GM18511 (cell line): ENCODE measurements around the gene ZNF195.
"Not testable (repeated sequence)": the region's sequence is repeated elsewhere in the genome, so short reads cannot be mapped to it uniquely, and the experiment has no call there.

ENCODE experiments used
- ATAC-seq: cut with Tn5 transposase; IDR thresholded peaks from one replicate; pipeline ENCODE4 v1.9.1; 2021; ENCODE audit warnings: mild to moderate bottlenecking, moderate library complexity; ENCODE audit not compliant: unreplicated experiment

The ZNF195 gene

DNA sequence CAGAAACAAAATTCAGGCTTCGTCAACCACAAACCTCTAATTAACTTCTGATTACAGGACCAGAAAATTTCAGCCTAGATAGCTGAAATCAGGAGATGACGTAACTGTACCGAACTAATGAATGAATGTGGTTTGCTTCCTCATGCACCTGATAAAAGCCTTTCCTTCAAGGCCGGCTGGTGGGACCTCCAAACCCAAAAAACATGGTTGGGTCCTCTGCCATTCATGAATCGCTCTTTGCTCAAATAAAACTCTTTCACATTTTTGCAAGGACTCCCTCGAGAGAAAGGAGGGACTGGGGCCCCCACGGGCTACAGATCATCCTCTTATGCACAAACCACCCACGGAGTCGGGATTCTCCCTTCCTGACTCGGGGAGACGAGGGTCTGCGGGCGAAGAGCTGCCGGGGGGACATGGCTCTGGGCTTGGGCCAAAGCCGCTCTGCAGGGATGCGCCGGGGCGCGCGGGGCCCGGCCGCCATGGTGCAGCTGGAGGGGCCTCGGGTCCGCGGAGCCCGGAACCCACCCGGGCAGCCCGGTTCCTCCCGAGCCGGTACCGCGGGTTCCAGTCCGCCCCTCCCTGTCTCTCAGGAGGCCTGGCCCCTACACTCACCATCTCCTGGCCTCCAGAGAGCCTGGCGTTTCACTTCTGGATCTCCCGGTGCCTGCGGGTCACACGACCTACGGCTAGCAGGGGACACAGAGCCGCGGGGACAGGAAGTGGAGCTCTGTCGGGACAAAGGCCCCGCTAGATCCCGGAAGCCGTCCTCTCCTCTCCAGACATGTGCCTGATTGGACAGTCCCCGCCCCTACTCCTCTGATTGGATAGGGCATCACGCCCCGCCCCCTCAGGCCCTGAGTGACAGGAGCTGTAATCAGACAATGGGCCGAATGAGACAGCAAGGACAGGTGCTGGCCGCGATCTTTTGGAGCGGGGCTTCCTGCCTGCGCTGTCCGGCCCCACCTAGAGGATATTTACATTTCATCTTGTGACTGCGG, at the start of gene ZNF195:
Gene ZNF195 (minus strand): TSS at position 721 of the 998 bp plus-strand sequence. CDS start 106 bp downstream, at position 615.
- ATAC-seq, result peak; percentile 99

DNA sequence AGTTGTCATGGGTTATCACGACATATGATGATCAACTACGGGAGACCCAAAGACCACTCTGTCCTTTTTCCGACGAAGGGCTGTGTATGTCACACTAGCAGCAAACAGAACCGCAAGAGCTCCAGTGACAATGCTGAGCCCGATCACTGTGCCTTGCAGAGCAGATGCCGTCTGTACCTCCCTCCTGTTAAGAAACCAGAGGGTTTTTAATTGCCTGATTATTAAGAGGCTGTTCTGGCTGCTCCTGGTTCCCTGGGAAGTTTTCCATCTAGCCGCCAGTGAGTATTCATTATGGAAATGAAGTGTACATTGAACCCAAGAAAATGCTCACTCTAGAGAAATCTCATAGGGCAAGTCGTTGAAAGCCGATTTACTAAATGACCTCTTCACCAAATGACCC, 49.1 kb upstream of the ZNF195 start:
- not testable (repeated sequence) for ATAC-seq

DNA sequence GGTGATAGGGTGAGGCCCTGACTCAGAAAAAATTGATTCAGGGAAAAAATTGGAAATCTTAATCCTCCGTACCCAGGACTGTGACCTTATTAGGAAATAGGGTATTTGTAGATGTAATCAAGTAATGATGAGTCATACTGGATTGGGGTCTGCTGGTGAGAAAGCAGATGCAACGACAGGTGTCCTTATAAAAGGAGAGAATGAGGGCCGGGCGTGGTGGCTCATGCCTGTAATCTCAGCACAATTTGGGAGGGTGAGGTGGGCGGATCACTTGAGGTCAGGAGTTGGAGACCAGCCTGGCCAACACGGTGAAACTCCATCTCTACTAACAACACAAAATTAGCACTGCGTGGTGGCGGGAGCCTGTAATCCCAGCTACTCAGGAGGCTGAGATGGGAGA, 47.6 kb upstream of the ZNF195 start:
- not testable (repeated sequence) for ATAC-seq

DNA sequence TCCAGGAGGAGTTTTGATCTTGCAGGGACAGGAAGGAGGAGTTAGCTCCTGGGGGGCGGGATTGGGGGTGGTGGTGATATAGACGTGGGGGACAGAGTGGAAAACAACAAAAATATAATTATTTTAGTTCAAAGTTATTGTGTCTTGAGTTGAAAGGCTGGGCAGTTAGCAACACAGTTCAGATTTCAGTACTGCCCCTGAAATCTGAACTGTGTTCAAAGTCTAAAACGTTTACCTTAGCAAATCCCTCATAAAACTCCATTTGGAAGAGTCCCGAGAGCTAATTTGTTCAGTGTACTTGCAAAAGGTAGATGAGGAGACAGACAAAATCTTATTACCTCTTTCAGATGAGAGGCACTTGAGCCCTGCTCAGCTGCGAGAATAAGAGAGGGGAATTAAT, 45.0 kb upstream of the ZNF195 start:
- not testable (repeated sequence) for ATAC-seq

DNA sequence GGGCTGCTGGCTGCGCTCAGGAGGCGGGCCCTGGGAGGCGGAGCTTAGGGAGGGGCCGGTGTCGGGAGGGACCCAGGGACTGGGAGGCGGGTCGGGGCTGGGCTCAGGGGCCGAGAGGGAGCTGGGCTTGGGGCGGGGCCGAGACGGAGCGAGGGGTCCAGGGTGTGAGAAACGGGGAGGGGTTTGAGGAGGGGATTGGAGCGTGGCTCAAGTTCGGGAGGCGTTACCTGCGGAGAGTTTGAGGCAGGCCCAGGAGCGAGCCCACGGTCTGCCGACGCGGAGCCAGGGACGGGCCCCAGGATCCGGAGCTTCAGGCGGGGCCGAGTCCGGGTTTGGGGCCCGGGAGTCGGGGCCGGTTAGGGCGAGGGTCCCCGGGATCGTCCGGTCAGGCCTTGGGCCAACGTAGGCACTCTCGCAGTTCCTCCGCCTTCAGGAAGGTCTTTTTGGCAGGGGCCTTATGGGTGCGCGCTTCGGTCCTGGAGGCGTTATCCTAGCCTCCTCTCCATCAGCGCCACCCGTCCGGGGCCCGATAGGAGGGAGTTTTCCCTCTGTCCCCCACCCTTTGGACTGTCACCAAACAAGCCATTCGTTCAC, 44.3 kb upstream of the ZNF195 start:
- not testable (repeated sequence) for ATAC-seq

DNA sequence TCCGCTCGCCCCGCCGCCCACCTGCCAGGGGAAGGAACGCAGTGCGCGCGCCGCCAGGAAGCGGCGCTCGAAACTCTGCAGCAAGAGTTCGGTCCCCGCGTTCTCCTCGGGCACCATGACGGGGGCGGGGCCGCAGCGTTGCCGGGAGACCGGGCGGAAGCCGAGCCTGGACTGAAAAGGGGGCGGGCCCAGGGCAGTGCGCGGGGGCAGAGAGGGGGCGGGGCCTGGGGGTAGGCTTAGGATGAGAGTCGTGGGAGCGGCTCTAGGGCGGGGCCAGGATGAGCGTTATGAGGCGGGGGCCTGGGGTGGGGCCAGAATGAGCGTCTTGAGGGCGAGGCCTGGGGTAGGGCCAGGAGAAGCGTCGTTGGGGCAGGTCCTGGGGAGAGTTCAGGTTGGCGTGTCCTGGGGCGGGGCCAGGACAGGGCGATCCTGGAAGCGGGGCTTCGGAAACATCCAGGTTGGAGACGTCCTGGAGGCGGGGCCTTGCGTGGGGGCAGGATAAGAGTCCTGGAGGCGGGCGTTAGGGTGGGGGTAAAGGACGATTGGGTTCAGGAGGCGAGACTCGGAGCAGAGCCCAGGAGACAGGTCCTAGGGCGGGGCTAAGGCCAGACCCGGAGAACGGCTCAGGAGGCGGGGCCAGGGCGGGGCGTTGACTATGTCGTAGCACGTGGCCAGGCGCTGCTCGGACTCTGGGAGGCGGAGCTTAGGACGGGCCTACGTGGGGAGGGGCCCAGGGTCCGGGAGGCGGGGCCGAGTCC, 43.6 kb upstream of the ZNF195 start:
- ATAC-seq, result peak; percentile 96

DNA sequence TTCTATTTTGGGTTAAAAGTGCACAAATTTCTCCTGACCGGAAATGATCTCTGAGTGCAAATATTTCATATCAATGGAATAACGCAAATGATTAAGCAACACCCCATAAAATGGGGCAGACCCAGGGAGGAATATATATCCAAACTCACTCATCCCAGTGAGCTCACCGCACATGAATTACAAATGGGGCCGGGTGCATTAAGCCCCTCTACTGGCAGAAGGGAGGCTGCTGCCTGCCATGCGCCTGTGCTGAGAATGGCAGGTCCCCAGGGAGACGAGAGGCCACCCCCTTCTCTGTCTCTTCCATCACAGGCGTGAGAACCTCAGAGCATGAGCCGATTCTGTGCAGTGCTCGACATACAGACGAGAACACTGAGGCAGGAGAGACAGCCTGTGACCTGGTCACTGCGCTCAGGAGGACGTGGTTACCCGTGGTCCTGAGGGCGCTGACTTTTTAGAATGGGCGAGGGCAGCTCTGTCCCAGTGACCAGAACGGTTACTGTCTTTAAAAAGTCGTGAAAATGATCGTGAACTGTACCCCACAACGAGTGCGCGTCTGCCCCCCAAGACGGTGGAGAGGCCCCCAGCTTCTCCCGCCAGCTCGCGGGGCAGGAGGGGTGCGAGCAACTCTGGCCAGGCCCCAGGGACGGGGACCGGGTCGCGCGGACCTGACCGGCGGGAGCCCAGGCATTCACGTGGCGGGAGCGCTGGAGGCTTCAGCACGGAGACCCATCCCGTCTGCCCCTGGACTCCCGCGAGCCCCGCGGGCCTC, 42.8 kb upstream of the ZNF195 start:
- not testable (repeated sequence) for ATAC-seq

DNA sequence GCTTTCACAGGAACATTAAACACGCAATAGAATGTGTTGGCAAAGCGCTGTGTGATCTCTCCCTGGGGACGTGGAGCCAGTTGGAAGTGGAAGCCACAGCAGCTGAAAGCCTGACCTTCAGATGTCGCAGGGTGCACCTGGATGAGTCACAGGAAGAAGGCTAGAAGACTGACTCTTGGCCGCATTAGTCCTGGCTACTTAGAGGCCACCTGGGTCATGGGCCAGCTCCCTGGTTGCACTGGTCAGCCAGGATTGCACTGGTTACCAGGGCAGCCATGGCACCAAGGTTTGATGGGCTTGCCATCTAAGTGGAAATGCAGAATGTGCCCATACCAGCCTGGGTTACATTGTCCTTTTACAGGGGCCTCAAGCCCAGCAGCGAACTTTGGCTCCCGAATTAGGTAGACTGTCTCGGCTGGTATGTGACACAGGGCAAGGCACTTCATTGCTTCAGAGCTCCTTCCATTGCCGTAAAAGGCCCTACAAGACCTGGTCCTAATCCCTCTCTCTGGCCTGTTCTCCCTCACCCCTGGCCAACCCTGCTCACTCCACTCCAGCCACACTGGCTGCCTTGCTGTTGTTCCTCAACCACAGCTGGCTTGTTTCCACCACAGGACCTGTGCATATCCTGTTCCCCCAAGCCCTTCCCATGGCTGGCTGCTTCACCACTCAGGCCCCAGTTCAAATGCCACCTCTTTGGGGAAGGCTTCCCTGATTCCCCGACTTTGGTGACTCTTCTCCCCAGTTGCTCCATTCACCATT, 41.5 kb upstream of the ZNF195 start:
- not testable (repeated sequence) for ATAC-seq

DNA sequence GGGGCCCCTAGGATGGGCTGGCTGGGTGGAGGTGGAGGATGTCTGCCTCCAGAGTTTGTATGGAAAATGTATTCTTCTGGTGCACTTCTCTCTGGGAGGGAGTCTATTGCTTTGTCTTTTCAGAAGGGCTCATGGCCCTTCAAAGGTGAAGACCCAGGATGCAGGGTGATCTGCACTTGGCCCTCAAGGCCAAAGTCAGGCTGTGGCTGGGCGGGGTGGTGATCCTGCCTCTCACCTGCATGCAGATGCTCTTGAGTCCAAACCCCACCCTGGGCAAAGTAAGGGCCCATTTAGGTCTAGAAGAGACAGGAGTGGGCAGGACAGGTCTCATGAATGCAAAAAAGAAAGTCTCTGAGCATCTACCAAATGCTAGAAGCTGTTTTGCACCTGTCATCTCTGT, 40.5 kb upstream of the ZNF195 start:
- ATAC-seq, result not testable (repeated sequence)

DNA sequence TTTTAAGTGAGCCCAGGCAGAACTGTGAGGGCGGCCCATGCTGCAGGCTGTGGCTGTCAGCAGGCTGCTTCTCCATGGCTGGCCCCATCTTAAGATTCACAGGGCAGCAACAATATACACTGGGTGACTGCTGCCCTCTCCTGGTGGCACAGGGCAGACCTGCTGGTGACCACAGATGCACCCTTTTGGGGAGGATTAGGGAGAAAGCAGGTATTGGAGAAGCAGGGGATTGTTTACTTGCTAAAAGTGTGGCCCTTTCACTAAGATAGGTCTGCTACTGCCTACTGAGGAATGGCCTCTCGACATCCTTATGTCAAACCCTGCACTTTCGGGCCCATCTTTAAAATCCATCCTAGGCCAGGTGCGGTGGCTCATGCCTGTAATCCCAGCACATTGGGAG, 38.1 kb upstream of the ZNF195 start:
- ATAC-seq, result not testable (repeated sequence)

DNA sequence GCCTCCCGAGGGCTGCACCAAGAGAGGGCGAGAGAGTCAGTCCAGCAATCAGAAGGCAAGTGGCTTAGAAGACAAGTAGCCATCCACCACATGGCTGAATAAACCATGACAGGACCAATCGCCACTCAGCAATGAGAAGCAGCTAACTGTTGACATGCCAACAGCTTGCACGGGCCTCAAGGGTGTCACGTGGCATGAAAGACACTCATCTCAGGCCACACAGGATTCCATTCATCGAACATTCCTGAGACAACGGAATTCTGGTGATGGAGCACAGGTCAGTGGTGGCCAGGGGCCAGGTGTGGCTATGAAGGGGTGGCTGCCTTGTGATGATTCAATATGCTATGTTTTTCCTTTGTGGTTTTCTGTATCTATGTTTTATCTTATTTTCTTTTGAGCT, 36.4 kb upstream of the ZNF195 start:
- ATAC-seq, result not testable (repeated sequence)

DNA sequence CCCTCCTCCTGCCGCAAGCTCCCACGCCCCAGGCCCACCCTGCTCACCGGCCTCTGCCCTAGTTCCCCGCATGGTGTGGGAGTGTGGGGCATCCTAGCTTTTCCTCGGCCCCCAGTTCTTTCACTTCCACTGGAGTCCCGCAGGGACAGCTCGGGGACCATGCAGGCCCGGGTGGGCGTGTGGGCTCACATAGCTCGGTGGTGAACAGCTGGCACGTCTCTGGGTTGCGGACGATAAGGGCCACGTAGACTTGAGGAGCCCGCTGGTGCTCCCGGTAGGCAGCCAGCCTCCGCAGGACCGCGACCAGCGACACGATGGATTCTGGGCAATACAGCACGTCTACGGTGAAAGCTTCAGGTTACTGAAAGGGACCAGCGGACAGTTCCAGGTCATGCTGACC, 34.7 kb upstream of the ZNF195 start:
- not testable (repeated sequence) for ATAC-seq

DNA sequence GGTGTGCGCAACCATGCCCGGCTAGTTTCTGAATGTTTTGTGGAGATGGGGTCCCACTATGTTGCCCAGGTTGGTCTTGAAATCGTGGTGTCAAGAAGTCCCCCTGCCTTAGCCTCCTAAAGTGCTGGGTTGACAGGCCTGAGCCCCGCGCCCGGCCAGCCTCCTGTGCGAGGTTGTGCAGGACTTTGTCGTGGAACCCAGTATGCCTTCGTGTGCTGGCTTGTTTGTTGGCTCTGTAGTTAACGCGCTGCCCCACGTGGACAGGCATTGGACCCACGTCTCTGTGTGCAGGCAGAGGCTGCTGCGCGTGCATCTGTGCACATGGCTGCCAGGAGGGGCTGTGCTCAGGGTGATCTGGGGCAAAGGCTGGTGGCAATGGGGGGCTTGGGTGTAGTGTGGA, 33.9 kb upstream of the ZNF195 start:
- ATAC-seq, result no peak

DNA sequence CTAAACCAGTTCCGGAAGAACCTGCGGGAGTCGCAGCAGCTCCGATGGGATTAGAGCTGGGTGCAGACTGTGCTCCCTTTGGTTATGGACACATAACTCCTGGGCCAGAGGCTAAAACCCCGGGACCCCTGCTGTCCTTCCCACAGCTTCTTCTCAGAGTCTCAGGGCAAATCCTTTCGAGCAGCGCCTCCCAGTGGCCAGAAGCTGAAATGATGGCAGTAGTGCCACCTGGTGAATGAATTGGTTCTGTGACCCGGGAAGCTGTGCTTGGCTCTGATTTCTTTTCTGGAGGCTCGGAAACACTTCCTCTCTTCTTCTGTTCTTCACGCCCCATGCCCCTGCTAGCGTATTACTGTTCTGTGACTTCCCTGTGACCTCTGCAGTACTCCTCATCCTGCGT, 29.8 kb upstream of the ZNF195 start:
- ATAC-seq, result not testable (repeated sequence)

DNA sequence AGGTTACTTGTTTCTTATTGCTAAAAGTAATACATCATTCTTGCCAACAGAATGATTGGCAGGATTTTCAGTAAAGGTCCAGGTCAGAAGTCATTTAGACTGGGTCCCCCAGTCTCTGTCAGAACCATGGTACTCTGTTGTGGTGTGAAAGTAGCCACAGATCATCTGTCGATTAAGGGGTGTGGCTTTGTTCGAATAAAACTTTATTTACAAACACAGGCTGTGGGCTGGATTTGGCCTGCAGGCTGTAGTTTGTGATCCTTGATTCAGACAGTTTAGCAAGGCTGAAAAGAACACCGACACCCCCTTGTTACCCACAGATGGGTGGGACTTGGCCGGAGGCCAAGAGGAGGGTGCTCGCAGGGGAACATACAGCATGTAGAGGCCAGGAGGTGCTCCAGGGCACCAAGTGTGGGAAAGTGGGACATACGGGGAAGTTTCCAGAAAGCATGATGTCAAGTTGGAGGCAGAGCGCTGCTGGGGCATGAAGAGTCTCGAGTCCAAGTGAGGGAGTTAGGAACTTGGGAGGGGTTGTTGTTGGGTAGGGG, 29.2 kb upstream of the ZNF195 start:
- not testable (repeated sequence) for ATAC-seq

DNA sequence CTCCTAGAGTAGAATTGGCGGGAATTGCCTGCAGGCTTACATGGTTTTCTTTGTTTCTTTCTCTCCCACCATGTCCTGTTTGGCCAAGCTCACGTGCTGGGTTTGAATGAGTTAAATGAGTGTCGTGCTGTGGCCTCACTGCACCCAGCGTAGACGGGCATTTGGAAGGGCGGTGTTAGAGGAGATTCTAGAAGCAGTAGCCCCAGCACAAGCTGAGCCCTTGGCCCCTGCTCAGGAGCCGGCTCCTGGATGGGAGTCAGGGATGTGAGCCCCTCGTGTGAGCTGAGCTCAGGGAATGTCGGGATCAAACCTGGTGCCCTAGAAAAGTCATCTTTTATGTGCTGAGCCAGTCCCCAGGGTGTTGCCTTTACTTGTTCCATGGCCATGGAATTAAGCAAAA, 28.0 kb upstream of the ZNF195 start:
- not testable (repeated sequence) for ATAC-seq

DNA sequence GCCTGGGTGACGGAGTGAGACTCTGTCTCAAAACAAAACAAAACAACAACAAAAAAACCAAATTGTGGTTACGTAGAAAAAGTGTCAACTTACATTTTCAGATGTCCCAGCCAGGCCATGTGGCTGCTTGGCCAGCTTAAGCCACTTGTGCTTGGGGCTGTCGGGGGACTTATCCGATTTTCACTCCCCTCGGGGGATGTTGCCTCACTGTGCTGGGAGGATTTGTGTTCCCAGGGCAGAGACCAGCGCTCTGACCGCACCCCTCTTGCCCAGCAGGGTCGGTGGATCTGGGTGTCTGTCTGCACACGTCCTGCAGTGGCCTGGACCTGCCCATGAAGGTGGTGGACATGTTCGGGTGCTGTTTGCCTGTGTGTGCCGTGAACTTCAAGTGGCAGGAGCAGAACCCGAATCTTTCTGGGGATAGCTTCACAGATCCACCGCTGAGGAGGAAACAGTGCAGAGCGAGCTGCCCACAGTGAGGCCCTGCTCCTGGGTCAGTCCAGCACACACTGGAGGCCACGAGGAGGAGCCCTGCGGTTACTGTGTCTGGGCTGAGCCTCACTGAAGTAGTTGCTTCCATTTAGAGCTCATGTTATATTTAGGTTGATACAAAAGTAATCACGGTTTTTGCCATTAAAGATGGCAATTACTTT, 27.4 kb upstream of the ZNF195 start:
- not testable (repeated sequence) for ATAC-seq

DNA sequence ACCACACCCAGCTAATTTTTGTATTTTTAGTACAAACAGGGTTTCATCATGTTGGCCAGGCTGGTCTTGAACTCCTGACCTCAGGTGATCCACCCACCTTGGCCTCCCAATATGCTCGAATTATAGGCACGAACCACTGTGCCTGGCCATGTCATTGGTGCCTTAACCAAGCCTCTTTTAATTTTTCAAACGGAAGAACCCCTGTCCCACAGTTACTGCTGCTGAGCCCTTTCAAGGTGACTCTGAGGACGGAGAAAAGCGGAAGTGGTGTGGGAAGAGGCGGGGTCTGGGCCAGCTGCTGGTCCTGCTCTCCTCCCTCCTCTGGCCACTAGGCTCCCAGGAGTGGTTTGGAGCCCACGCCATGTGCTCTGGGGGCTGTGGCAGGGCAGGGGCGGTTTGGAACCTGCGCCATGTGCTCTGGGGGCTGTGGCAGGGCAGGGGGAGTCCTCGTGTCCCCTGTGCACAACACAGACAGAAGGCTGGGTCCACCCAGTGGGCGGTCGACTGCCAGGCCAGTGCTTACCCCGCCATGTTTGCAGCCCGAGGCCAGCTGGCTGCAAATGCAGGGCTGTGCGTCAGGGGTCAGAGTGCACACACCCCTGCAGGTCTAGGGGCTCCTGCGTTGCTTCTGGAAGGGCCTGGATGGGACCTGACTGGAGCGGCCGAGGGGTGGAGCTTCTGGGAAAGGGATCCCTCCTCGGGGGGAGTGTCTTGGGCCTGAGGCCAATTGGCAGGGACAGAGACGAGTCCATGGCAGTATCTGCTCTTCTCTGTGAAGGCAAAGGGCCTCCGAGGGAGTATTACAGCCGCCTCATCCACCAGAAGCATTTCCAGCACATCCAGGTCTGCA, 25.4 kb upstream of the ZNF195 start:
- not testable (repeated sequence) for ATAC-seq
